T1000 (cell line): ENCODE results near the gene NCCRP1.

Source experiments
- DNase-seq: peaks from one replicate; lab custom pipeline; 2025; ENCODE audit warnings: mixed read lengths; lab: John Stamatoyannopoulos, UW

The NCCRP1 gene

DNA sequence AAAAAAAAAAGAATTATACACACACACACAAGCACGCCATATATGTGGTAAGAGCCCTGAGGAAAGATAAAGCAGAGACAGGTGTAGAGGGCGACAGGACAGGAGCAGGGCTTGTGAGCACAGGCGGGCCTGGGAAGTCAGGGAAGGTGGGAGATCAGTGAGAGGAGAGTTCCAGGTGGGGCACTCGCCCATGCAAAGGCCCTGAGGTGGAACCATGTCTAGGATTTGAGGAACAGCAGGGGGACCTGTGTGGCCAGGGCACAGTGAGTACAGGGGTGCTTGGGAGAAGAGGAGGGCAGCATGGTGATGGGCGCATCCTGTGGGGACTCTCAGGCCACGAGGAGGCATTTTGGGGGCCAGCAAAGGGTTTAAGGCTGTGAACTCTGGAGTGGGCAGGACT, 32.5 kb upstream of the NCCRP1 start:
- no peak for DNase-seq

- no peak for DNase-seq
These were observed 30.9 kb upstream of the NCCRP1 start for GRCh38 chr19:39165857-39166256.

DNA sequence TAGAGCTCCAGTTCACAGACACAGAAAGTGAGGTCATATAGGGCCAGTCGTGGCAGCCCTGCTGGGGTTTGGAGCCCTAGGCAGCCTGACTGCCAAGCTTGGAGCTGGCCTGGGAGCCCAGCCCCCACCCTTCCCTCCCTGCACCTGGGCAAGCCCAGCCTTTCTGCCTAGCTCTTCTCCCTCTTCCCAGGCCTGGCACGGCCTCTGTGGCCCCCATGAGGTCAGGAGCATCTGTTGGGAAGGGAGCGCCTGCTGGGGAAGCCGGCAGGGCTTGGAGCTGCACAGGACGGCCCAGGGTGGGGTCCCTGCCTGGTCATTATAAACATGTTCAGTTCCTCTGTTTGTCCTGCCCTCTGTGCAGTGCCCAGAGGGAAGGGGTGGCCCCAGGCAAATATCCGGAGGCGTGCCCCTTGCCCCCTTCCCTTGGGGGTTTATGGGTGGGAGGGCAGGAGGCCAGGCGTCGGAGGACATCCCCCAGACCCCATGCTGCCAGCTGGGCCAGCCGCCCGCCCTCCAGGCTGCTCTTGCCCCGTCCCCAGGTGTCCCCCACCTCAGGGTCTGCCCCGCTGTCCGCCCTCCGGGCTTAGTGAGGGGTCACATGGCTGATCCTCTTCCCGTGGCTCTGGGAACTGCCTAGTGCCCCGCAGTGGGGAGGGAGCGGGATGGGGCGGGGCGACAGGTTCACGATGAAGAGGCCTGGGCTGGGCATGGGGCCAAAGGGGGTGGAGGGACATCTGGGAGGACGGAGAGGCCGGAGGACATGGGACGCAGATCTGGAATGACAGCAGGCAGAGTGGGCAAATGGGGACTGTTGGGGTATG, 30.0 kb upstream of the NCCRP1 start:
- no peak for DNase-seq

DNA sequence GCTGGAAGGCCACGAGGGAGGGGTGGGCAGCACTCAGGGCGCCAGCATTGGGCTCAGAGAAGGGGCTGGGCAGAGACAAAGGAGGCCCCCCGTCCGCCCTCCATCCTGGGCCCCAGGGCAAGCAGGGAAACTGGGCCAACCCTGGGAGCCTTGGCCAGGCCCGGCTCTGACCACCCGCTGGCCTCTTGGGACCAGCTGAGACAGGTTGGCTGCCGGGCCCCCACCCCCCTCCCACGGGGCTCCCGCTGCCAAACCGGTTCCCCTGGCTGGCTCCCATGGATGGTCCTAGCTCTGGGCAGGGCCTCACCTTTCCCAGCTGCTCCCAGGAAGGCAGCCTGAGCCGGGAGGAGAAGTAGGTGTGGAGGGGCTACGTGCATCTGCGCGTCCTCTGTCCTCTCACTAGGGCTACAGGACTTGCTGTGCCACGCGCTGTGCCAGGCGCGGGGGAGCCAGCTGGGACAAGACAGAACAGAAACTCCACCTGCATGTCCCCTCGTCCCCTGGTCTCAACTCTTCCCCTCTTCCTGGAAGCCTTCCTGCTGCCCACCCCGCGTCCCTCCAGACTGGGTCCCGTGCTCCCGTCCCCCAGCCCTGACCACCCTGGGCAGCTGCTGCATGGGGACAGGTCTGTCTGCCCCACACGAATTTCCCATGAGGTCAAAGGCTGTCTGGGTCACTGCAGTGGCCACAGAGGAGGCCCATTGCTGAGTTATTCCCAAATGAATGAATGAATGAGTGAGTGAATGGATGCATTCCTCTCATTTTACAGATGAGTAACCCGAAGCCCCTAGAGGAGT, 29.1 kb upstream of the NCCRP1 start:
- DNase-seq, result no peak

DNA sequence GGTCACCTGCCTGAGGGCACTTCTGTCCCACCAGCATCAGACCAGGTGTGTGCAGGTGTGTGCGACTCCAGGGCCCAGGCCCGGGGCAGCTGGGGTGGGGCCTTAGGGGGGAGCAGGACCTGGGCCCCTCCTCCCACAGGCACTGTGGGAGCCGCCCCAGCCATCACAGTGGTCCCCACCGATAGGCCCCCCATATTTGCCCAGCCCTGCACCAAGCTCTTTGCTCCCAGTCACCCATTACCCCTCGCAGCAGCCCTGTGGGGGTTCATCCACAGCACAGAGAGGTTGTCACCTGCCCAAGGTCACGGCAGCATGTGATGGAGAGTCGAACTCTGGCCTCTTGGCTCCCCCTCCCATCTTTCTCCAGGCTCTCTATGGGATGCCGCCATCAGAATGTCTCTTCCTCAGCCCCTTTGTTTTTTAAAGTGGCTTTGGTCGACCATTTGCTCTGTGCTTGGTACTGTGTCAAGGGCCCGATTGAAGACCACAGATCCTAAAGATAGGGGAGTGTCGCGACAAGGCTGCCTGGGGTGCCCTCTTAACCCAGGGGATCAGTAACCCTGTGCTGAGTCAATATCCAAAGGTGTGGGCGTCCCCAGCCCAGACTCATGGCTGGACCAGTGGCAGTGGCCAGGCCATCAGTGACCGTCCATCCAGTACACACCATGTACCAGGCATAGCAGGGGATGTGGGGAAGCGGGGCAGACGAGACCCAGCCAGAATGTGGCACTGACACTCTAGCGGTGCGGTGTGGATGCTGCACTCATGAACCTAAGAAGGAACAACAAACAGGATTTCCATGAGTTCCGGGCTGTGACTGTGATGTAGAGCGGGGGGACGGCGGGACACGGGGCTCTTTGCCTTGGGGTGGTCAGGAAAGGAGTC, 28.3 kb upstream of the NCCRP1 start:
- DNase-seq, result no peak

DNA sequence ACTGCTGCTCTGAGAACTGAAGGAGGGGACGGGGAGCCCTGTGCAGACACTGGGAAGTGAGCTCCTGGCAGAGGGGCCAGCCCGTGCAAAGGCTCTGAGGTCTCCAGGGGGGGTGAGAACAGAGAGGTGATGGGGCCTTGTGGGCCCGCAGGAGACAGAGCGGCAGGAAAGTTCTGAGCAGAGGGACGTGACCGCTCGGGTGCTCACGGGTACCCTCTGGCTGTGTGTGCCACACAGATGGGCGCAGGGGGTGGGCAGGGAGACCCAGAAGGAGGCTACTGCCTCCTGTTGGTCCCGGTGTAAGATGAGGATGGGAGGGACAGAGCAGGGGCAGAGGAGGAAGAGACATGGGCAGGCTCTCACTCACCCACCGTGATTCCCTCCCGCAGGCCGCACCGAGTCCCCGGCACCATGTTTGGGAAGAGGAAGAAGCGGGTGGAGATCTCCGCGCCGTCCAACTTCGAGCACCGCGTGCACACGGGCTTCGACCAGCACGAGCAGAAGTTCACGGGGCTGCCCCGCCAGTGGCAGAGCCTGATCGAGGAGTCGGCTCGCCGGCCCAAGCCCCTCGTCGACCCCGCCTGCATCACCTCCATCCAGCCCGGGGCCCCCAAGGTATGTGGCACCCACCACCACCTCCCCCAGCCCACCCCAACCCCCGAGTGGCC, 27.5 kb upstream of the NCCRP1 start:
- DNase-seq, result no peak

- no peak for DNase-seq
These were observed 26.2 kb upstream of the NCCRP1 start for GRCh38 chr19:39170386-39171231.

GRCh38 chr19:39171479-39172465, 25.0 kb upstream of the NCCRP1 start:
- no peak for DNase-seq

DNA sequence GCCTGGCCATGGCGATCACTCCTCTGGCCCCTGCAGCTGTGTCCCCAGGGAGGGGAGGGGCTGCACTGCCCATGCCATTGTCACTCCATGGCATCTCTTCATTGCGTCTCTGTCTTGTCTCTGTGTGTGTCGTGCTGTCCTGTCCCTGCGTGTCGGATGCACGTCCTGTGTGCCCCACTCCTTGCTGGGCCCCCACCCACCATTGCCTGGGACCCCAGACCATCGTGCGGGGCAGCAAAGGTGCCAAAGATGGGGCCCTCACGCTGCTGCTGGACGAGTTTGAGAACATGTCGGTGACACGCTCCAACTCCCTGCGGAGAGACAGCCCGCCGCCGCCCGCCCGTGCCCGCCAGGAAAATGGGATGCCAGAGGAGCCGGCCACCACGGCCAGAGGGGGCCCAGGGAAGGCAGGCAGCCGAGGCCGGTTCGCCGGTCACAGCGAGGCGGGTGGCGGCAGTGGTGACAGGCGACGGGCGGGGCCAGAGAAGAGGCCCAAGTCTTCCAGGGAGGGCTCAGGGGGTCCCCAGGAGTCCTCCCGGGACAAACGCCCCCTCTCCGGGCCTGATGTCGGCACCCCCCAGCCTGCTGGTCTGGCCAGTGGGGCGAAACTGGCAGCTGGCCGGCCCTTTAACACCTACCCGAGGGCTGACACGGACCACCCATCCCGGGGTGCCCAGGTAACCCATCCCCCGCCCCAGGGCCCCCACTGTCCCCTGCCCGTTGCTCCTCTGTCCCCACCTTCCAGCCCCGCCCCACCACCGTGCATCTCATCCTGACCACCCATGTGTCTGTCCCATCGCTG, 23.9 kb upstream of the NCCRP1 start:
- DNase-seq, result no peak

GRCh38 chr19:39173502-39173991, 23.2 kb upstream of the NCCRP1 start:
- no peak for DNase-seq

DNA sequence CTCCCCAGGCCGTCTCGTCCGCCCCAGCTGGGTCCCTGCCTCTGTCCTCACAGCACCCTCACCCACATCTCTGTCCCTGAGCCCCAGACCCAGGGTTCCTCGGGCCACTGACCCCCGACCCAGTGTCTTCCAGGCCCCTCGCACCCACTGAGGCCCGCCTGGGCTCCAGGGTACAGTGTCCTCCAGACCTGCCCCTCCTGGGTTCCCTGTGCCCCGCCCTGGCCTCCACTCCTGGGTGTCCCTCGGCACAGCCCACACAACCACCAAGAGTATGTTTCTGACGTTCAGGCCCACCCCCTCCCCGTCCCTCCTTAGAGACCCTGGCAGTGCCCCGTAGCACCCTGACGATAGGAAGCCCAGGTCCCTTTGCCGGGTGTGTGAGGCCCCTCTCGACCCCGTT, 22.6 kb upstream of the NCCRP1 start:
- DNase-seq, result no peak

GRCh38 chr19:39174558-39175544, 21.9 kb upstream of the NCCRP1 start:
- no peak for DNase-seq

DNA sequence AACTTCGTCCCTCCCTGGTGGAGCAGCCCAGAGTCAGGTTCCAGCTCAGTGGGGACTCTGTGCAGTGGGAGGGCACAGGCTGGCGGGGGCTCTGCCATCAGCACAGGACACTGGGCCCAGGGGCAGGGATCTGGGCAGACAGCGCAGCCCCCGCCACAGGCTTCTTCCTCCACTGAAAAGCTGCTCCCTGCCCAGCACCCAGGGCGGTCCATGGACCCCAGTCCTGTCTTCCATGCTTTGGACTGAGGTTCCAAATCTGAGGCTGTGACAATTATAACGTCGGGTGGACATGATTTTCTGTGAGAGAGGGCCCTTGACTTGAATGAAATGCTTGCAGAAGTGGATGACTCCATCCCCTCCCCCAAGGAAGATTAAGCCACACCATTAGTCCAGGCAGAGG, 21.2 kb upstream of the NCCRP1 start:
- DNase-seq, result no peak

DNA sequence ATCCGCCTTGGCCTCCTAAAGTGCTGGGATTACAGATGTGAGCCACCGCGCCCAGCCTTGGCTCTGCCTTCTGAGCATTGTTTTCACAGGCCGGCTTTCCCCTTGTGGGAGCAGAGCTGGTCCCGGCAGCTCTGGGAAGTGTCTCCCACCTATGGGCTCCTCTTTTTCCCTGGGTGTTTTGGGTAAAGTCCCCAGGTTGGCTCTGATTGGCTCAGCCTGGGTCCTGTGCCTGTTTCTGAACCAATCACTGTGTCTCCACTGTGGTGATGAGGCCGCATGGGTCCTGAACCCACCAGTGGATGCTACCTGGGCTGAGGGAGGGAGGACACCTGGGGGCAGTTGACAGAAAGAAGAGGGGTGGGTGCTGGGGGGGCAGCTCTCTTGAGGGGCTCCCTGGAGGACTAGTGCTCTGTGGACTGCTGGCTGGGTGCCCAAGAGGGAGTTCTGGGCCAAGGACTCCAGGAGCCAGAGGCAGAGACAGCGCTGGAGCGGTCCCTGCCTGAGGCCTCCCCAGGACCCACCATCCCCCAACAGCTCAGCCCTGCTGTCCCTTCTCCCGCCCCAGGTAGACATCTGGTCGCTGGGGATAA, 19.6 kb upstream of the NCCRP1 start:
- DNase-seq, result no peak

DNA sequence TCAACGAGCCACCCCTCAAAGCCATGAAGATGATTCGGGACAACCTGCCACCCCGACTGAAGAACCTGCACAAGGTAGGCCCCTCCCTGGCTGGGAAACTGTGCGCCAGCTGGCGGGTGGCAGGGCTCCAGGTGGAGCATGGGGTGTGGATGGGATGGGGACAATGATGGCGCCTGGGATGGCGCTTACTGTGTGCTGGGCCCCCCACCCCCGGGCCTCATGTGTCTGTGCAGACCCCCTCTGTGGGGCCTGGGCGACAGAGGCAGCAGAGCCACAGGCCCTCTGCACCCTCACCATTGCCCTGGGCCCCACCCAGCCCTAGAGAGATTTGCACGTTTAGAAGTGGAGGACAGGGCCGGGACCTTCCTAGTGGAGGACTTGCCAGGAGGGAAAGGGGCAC, 19.0 kb upstream of the NCCRP1 start:
- no peak for DNase-seq

DNA sequence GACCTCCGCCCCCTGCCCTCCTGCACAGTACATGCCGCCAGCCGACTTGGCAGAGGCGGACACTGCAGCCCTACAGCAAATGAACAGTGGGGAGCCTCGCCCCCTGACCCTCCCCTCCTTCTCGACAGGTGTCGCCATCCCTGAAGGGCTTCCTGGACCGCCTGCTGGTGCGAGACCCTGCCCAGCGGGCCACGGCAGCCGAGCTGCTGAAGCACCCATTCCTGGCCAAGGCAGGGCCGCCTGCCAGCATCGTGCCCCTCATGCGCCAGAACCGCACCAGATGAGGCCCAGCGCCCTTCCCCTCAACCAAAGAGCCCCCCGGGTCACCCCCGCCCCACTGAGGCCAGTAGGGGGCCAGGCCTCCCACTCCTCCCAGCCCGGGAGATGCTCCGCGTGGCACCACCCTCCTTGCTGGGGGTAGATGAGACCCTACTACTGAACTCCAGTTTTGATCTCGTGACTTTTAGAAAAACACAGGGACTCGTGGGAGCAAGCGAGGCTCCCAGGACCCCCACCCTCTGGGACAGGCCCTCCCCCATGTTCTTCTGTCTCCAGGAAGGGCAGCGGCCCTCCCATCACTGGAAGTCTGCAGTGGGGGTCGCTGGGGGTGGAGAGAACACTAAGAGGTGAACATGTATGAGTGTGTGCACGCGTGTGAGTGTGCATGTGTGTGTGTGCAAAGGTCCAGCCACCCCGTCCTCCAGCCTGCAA, 18.3 kb upstream of the NCCRP1 start:
- no peak for DNase-seq
